ENCODE data around the gene AGAP1.

Gene AGAP1

GRCh38 chr2:236120141-236120601 is 626.3 kb downstream of the AGAP1 start:
- TF ChIP-seq TAF1 (IDR thresholded peaks at IDR 0.05; ENCODE audit: borderline replicate concordance, insufficient read depth, low read length) (no peak), SIN3A (IDR thresholded peaks at IDR 0.05; ENCODE audit: borderline replicate concordance, insufficient read depth, low read length) (no peak), FOXP2 (optimal IDR thresholded peaks at IDR 0.05; ENCODE audit: borderline replicate concordance, extremely low read depth, extremely low read length, insufficient read depth) (no peak), POLR2AphosphoS5 (IDR thresholded peaks at IDR 0.05; ENCODE audit: low read depth, low read length) (no peak)
- TF ChIP-seq, protein P1, sequence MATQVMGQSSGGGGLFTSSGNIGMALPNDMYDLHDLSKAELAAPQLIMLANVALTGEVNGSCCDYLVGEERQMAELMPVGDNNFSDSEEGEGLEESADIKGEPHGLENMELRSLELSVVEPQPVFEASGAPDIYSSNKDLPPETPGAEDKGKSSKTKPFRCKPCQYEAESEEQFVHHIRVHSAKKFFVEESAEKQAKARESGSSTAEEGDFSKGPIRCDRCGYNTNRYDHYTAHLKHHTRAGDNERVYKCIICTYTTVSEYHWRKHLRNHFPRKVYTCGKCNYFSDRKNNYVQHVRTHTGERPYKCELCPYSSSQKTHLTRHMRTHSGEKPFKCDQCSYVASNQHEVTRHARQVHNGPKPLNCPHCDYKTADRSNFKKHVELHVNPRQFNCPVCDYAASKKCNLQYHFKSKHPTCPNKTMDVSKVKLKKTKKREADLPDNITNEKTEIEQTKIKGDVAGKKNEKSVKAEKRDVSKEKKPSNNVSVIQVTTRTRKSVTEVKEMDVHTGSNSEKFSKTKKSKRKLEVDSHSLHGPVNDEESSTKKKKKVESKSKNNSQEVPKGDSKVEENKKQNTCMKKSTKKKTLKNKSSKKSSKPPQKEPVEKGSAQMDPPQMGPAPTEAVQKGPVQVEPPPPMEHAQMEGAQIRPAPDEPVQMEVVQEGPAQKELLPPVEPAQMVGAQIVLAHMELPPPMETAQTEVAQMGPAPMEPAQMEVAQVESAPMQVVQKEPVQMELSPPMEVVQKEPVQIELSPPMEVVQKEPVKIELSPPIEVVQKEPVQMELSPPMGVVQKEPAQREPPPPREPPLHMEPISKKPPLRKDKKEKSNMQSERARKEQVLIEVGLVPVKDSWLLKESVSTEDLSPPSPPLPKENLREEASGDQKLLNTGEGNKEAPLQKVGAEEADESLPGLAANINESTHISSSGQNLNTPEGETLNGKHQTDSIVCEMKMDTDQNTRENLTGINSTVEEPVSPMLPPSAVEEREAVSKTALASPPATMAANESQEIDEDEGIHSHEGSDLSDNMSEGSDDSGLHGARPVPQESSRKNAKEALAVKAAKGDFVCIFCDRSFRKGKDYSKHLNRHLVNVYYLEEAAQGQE (IDR thresholded peaks at IDR 0.05; ENCODE audit: insufficient read depth in 1 of 2, low read depth in 2 of 2, low read length in 2 of 2), result no peak

DNA sequence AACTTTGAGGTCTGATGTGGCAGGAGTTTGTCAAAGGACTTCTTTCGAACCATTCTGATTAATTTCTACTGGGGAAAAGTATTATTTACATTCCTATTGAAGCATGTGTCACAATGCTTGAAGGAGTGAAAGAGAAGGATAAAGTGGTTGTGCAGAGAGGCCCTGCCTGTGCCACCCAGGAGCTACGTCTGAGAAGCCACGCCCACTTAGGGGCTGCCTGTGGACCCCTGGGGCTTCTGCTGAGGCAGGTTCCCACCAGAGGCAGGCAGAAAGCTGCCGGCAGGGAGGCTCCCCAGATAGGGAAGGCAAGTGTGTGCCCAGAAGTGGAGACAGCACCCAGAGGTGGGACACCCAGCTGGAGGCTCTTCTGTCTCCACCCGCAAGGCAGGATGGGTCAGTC is 627.0 kb downstream of the AGAP1 start:
- TF ChIP-seq TAF1 (IDR thresholded peaks at IDR 0.05; ENCODE audit: borderline replicate concordance, insufficient read depth, low read length) (no peak), SIN3A (IDR thresholded peaks at IDR 0.05; ENCODE audit: borderline replicate concordance, insufficient read depth, low read length) (no peak), POLR2AphosphoS5 (IDR thresholded peaks at IDR 0.05; ENCODE audit: low read depth, low read length) (no peak), FOXP2 (optimal IDR thresholded peaks at IDR 0.05; ENCODE audit: borderline replicate concordance, extremely low read depth, extremely low read length, insufficient read depth) (no peak)
- TF ChIP-seq, protein P1 (IDR thresholded peaks at IDR 0.05; ENCODE audit: insufficient read depth in 1 of 2, low read depth in 2 of 2, low read length in 2 of 2), result no peak

DNA sequence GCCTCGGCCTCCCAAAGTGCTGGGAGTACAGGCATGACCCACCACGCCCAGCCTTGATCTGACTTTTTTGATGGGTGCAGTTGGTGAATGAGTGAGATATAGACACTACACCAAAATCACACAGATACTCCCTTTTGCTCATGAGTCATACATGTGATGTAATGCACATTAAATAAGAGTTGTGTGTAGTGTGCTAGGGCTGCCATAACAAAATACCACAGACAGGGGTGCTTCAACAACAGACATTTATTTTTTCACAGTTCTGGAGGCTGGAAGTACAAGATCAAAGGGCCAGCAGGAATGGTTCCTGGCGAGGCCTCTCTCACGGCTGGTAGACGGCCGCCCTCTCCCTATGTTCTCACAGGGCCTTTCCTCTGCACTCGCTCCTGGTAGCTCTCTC is 627.7 kb downstream of the AGAP1 start:
- no peak for TF ChIP-seq TAF1 (IDR thresholded peaks at IDR 0.05; ENCODE audit: borderline replicate concordance, insufficient read depth, low read length)
- no peak for TF ChIP-seq POLR2AphosphoS5 (IDR thresholded peaks at IDR 0.05; ENCODE audit: low read depth, low read length)
- no peak for TF ChIP-seq SIN3A (IDR thresholded peaks at IDR 0.05; ENCODE audit: borderline replicate concordance, insufficient read depth, low read length)
- TF ChIP-seq, protein P1 (IDR thresholded peaks at IDR 0.05; ENCODE audit: insufficient read depth in 1 of 2, low read depth in 2 of 2, low read length in 2 of 2), result no peak
- TF ChIP-seq FOXP2 (optimal IDR thresholded peaks at IDR 0.05; ENCODE audit: borderline replicate concordance, extremely low read depth, extremely low read length, insufficient read depth), result no peak

DNA sequence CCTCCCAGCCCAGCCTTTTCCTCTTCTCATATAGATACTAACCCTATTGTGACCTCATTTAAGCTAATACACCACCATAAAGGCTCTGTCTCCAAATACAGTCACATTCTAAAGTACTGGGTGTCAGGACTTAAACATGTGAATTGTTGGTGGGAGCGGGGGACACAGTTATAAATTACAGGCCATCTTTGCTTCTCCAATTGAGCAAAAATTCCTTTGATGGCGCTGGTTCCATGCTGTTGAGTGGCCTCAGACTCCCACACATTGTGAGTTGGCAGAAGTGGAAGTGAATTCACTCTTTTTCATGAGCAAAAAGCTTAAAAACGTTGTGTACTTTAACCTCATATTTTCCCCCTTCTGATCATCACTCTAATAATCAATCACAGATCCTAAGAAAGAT is 628.4 kb downstream of the AGAP1 start:
- TF ChIP-seq, protein P1 (IDR thresholded peaks at IDR 0.05; ENCODE audit: insufficient read depth in 1 of 2, low read depth in 2 of 2, low read length in 2 of 2), result no peak
- TF ChIP-seq FOXP2 (optimal IDR thresholded peaks at IDR 0.05; ENCODE audit: borderline replicate concordance, extremely low read depth, extremely low read length, insufficient read depth), result no peak

GRCh38 chr2:236123716-236124115 is 629.9 kb downstream of the AGAP1 start:
- TF ChIP-seq TAF1 (IDR thresholded peaks at IDR 0.05; ENCODE audit: borderline replicate concordance, insufficient read depth, low read length) (no peak), SIN3A (IDR thresholded peaks at IDR 0.05; ENCODE audit: borderline replicate concordance, insufficient read depth, low read length) (no peak), POLR2AphosphoS5 (IDR thresholded peaks at IDR 0.05; ENCODE audit: low read depth, low read length) (no peak)
- TF ChIP-seq, protein P1 (IDR thresholded peaks at IDR 0.05; ENCODE audit: insufficient read depth in 1 of 2, low read depth in 2 of 2, low read length in 2 of 2), result no peak
